T47D (cell line): ENCODE results near the gene FAM204A.

Source experiments
- DNase-seq, 2 experiments: peaks; one replicate each; pipeline versions ENCODE4 v3.0.0 to v3.0.0-alpha.2; 2011 to 2012; ENCODE audit warnings: low read depth in 1 of 2, low spot score in 1 of 2
- JUND ChIP-seq: IDR thresholded peaks from 2 replicates; pipeline ENCODE4 v1.6.1; 2012; ENCODE audit warnings: low read depth
- in situ Hi-C: cut with HindIII; loops from 2 replicates; pipeline ENCODE4 v1.10.0; 2016; ENCODE audit warnings: low sequenced_read_pairs, low pct_unique_long_range_greater_than_20kb

FAM204A gene

DNA sequence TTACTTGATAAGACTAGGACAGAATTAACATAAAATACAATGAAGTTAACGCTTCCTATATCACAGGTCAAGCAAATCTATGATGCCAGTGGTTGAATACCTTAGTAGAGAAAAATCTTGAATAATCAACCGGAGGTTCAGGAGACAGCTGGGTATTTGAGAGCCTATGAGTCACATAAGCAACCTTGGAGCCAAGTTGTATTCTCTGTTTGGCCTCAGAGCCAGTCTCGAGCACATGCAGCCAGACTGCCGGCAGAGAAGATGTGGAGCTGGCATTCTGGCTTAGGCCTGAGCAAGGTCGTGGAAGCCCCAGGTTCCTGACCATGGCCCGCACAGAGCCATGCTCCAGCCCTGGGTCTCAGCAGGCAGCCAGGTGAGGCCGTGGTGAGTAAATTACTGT, 90.3 kb downstream of the FAM204A start:
- no peak for DNase-seq
- no peak for TF ChIP-seq JUND
- in situ Hi-C loops: no loop called here

DNA sequence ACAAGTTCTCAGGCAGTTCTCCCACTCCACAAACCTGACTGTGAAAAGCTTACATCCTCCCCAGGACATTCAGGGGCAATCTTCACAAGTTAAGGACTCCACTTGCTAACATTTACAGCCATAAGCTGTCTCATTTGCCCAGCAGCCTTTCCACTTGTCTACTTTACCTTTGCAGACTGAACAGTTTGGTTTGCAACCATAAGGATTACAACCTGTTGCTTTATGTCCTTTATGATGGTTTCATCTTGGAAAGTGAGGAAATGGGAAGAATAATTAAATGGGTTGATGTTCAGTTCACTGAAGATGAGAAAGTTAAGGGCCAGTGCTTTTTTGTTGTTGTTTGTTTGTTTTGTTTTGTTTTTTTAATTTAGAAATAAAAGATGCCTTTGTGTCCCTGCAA, 92.4 kb downstream of the FAM204A start:
- no peak for TF ChIP-seq JUND
- in situ Hi-C loops: no loop called here
- no peak for DNase-seq
